Gastroesophageal sphincter (tissue), 4 donors: ENCODE results near the gene CEP112. TPM values are rescaled to one million over a fixed set of nuclear protein-coding genes. Genes with fewer than 3 reads are reported as not detected.
A peak's percentile ranks its signal among the peaks of the same experiment; 100 is the strongest.

Source experiments
- ATAC-seq: fragments of 150-250 bp; one replicate; pipeline ENCODE4 v1.9.1; 2016; ENCODE audit warnings: mild to moderate bottlenecking, moderate library complexity
- H3K27ac ChIP-seq, 4 donors: fragments of 200-600 bp; sonication (generic) in 3 of 4; 1 replicate in 3 of 4; 2 replicates in 1 of 4; pipeline ENCODE4 v1.5.1; 2016 to 2019
- H3K27me3 ChIP-seq: fragments of 200-600 bp; sonication (generic); one replicate; pipeline ENCODE4 v1.5.1; 2019
- H3K36me3 ChIP-seq, 2 donors: fragments of 200-600 bp; sonication (generic); one replicate each; pipeline ENCODE4 v1.5.1; 2019; ENCODE audit warnings: control low read depth in 1 of 2
- H3K4me1 ChIP-seq, 3 donors: fragments of 200-600 bp; sonication (generic); 1 replicate in 2 of 3; 2 replicates in 1 of 3; pipeline ENCODE4 v1.5.1; 2016 to 2019; ENCODE audit warnings: control low read depth in 2 of 3
- H3K4me3 ChIP-seq, 2 donors: fragments of 200-600 bp; sonication (generic); one replicate each; pipeline ENCODE4 v1.5.1; 2019; ENCODE audit warnings: mild to moderate bottlenecking in 1 of 2, moderate library complexity in 1 of 2
- H3K9me3 ChIP-seq, 3 donors: fragments of 200-600 bp; sonication (generic); one replicate each; pipeline ENCODE4 v1.5.1; 2017 to 2019; ENCODE audit warnings: control low read depth in 2 of 3
- CTCF ChIP-seq, 4 experiments: fragments of 200-600 bp in 2 of 4; fragments of 450-650 bp in 2 of 4; sonication (generic) in 1 of 4; IDR thresholded peaks; one replicate each; pipeline ENCODE4 v1.5.1; 2017 to 2019; ENCODE audit warnings: antibody characterized with exemption in 4 of 4, mild to moderate bottlenecking in 2 of 4, moderate library complexity in 2 of 4
- EP300 ChIP-seq: sonication (generic); formaldehyde crosslinking; IDR thresholded peaks from one replicate; pipeline ENCODE4 v1.6.1; 2017; ENCODE audit warnings: antibody characterized with exemption, mild to moderate bottlenecking
- POLR2A ChIP-seq, 2 donors: fragments of 450-650 bp; IDR thresholded peaks; one replicate each; pipeline ENCODE4 v1.6.1; 2017; ENCODE audit warnings: antibody characterized with exemption in 2 of 2, mild to moderate bottlenecking in 2 of 2, moderate library complexity in 1 of 2
- POLR2AphosphoS5 ChIP-seq: sonication (generic); formaldehyde crosslinking; IDR thresholded peaks from one replicate; pipeline ENCODE4 v1.6.1; 2017; ENCODE audit warnings: antibody characterized with exemption
- WGBS, 2 donors: methylation state at CpG; one replicate each; pipeline ENCODE4 v1.1.5; 2018; ENCODE audit warnings: low coverage in 1 of 2; 5-methylcytosine and 5-hydroxymethylcytosine counted together
- total RNA-seq, 4 donors: library from RNA; depleted of rRNA; stranded (reverse); fragments of >200 nt; gene quantifications; one replicate each; pipeline ENCODE4 v1.1.0, GENCODE V29; 2016

CEP112 gene
- total RNA-seq, 4 donors from 2014 or later: 21.9 to 38.2 (median 27.0) TPM

- Histone ChIP-seq H3K4me3 (no peak overlapping the region), H3K9me3 (peaks cover 0 to 22% (median 2%) of the 10 kb centered on the region in 3 donors), H3K4me1 (no peaks in the 10 kb centered on the region), H3K36me3 (no peaks in the 10 kb centered on the region), H3K27ac (no peak overlapping the region), H3K27me3 (no peaks in the 10 kb centered on the region)
- ATAC-seq: no peak
- TF ChIP-seq EP300: no peak
- TF ChIP-seq CTCF (IDR thresholded peaks at IDR 0.05): peak in 1 of 4 experiments; percentile 37
- no peak for TF ChIP-seq POLR2AphosphoS5
- TF ChIP-seq POLR2A (IDR thresholded peaks at IDR 0.05): no peak
- 54 to 83% methylated on average over 2 of the region's 2 CpGs for WGBS, 2 donors
These were observed 203.9 kb downstream of the CEP112 start for GRCh38 chr17:65987988-65988387.

- 84 to 87% methylated on average over 3 of the region's 3 CpGs for WGBS, 2 donors
- H3K27ac ChIP-seq: no peak overlapping the region
- peaks cover 0 to 22% (median 2%) of the 10 kb centered on the region in 3 donors for H3K9me3 ChIP-seq
- H3K27me3 ChIP-seq: no peaks in the 10 kb centered on the region
- no peak for ATAC-seq
- TF ChIP-seq CTCF (IDR thresholded peaks at IDR 0.05) (no peak), POLR2A (IDR thresholded peaks at IDR 0.05) (no peak), POLR2AphosphoS5 (no peak), EP300 (no peak)
- H3K4me1 ChIP-seq: no peaks in the 10 kb centered on the region
- H3K4me3 ChIP-seq: no peak overlapping the region
- no peaks in the 10 kb centered on the region for H3K36me3 ChIP-seq
These were observed 206.4 kb downstream of the CEP112 start for GRCh38 chr17:65985571-65985970.

GRCh38 chr17:65984299-65984698, 207.6 kb downstream of the CEP112 start:
- H3K4me1 ChIP-seq: no peaks in the 10 kb centered on the region
- TF ChIP-seq POLR2A (IDR thresholded peaks at IDR 0.05) (no peak), EP300 (no peak)
- no peaks in the 10 kb centered on the region for H3K27me3 ChIP-seq
- H3K4me3 ChIP-seq: no peak overlapping the region
- H3K9me3 ChIP-seq: peaks cover 0 to 17% (median 2%) of the 10 kb centered on the region in 3 donors
- H3K36me3 ChIP-seq: no peaks in the 10 kb centered on the region
- H3K27ac ChIP-seq: no peak overlapping the region
- no peak for ATAC-seq
- 43 to 61% methylated on average over 3 of the region's 3 CpGs for WGBS, 2 donors

- no peak overlapping the region for H3K27ac ChIP-seq
- H3K4me1 ChIP-seq: peaks cover 0 to 8% (median 0%) of the 10 kb centered on the region in 3 donors
- TF ChIP-seq POLR2AphosphoS5 (no peak), CTCF (IDR thresholded peaks at IDR 0.05) (no peak), POLR2A (IDR thresholded peaks at IDR 0.05) (no peak), EP300 (no peak)
- WGBS, 2 donors: 40 to 89% methylated on average over 1 of the region's 1 CpG
- no peaks in the 10 kb centered on the region for H3K27me3 ChIP-seq
- no peak for ATAC-seq
- H3K36me3 ChIP-seq: peaks cover 0 to 4% of the 10 kb centered on the region in 2 donors
- no peak overlapping the region for H3K4me3 ChIP-seq
- no peaks in the 10 kb centered on the region for H3K9me3 ChIP-seq
These were observed 213.1 kb downstream of the CEP112 start for GRCh38 chr17:65978871-65979270.

GRCh38 chr17:65977041-65977440, 214.9 kb downstream of the CEP112 start:
- Histone ChIP-seq H3K27me3 (no peaks in the 10 kb centered on the region), H3K4me1 (peaks cover 0 to 8% (median 0%) of the 10 kb centered on the region in 3 donors), H3K4me3 (no peak overlapping the region), H3K9me3 (no peaks in the 10 kb centered on the region), H3K27ac (no peak overlapping the region), H3K36me3 (peaks cover 0 to 4% of the 10 kb centered on the region in 2 donors)
- 80 to 86% methylated on average over 10 of the region's 10 CpGs for WGBS, 2 donors
- ATAC-seq: no peak
- TF ChIP-seq EP300 (no peak), CTCF (IDR thresholded peaks at IDR 0.05) (no peak), POLR2A (IDR thresholded peaks at IDR 0.05) (no peak), POLR2AphosphoS5 (no peak)
